ENCODE results near the gene RNF19B. TPM values are rescaled to one million over a fixed set of nuclear protein-coding genes. Genes with fewer than 3 reads are reported as not detected.

The RNF19B gene
- total and polyA plus RNA-seq, 2 of the 13 experiments (the other 11 are each of a cell fraction or from before 2014, with no cell fraction given): 15.3 to 22.5 TPM

DNA sequence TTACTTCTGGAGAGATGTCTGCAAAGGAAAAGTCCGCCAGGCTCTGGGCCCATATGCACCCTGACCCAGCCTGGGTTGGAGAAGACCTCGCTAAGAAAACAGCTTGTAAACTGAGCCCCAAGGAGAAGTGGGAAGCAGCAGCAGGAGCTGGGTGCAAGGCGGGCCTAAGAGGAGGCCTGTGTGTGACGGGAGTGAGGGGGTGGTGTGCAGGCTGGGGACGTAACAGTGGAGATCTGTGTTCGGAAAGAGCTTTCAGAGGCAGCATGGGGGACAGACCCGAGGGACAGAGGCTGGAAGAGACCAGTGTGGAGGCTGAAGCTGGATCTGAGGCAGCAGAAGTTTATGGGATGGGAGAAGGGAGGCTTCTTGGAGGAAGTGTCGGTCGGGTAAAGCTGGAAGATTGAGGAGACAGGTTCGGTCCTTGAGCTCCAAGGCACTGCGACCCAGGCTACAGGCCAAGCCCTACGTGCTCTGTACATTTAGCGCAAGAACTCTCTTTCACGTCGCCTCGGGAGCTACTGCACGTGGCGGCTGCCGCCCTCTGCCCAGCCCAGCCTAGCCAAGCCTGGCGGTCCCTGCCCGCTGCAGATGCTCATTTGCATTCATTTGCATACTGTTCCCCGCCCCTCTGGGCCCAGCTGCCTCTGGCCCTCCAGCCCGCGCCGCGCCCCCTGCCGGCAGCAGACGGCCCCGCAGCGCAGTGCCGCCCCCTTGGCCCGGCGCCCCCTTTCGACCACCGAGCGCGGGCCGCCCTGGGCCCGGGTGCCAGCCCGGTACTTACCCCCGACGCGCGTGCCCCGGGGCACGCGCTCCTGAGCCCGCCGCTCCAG lies 72.0 kb downstream of the RNF19B start (continued):
- TF ChIP-seq, protein P1, sequence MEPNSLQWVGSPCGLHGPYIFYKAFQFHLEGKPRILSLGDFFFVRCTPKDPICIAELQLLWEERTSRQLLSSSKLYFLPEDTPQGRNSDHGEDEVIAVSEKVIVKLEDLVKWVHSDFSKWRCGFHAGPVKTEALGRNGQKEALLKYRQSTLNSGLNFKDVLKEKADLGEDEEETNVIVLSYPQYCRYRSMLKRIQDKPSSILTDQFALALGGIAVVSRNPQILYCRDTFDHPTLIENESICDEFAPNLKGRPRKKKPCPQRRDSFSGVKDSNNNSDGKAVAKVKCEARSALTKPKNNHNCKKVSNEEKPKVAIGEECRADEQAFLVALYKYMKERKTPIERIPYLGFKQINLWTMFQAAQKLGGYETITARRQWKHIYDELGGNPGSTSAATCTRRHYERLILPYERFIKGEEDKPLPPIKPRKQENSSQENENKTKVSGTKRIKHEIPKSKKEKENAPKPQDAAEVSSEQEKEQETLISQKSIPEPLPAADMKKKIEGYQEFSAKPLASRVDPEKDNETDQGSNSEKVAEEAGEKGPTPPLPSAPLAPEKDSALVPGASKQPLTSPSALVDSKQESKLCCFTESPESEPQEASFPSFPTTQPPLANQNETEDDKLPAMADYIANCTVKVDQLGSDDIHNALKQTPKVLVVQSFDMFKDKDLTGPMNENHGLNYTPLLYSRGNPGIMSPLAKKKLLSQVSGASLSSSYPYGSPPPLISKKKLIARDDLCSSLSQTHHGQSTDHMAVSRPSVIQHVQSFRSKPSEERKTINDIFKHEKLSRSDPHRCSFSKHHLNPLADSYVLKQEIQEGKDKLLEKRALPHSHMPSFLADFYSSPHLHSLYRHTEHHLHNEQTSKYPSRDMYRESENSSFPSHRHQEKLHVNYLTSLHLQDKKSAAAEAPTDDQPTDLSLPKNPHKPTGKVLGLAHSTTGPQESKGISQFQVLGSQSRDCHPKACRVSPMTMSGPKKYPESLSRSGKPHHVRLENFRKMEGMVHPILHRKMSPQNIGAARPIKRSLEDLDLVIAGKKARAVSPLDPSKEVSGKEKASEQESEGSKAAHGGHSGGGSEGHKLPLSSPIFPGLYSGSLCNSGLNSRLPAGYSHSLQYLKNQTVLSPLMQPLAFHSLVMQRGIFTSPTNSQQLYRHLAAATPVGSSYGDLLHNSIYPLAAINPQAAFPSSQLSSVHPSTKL (CRISPR knock-in tag; IDR thresholded peaks at IDR 0.05): no peak
- TF ChIP-seq ZNF790 (CRISPR knock-in tag; IDR thresholded peaks at IDR 0.05; ENCODE audit: borderline replicate concordance) (no peak), GABPA (IDR thresholded peaks at IDR 0.05; ENCODE audit: low read depth, low read length) (no peak), GABPA (CRISPR knock-in tag; IDR thresholded peaks at IDR 0.05; ENCODE audit: low read depth) (no peak), FOXA3 (CRISPR knock-in tag; IDR thresholded peaks at IDR 0.05) (no peak), FOXC1 (CRISPR knock-in tag; IDR thresholded peaks at IDR 0.05; ENCODE audit: borderline replicate concordance) (no peak), BCL6 (CRISPR knock-in tag; IDR thresholded peaks at IDR 0.05) (no peak)
- TF ChIP-seq, protein P2, sequence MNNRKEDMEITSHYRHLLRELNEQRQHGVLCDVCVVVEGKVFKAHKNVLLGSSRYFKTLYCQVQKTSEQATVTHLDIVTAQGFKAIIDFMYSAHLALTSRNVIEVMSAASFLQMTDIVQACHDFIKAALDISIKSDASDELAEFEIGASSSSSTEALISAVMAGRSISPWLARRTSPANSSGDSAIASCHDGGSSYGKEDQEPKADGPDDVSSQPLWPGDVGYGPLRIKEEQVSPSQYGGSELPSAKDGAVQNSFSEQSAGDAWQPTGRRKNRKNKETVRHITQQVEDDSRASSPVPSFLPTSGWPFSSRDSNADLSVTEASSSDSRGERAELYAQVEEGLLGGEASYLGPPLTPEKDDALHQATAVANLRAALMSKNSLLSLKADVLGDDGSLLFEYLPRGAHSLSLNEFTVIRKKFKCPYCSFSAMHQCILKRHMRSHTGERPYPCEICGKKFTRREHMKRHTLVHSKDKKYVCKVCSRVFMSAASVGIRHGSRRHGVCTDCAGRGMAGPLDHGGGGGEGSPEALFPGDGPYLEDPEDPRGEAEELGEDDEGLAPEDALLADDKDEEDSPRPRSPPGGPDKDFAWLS (CRISPR knock-in tag; IDR thresholded peaks at IDR 0.05; ENCODE audit: borderline replicate concordance): no peak
- TF ChIP-seq, protein P3, sequence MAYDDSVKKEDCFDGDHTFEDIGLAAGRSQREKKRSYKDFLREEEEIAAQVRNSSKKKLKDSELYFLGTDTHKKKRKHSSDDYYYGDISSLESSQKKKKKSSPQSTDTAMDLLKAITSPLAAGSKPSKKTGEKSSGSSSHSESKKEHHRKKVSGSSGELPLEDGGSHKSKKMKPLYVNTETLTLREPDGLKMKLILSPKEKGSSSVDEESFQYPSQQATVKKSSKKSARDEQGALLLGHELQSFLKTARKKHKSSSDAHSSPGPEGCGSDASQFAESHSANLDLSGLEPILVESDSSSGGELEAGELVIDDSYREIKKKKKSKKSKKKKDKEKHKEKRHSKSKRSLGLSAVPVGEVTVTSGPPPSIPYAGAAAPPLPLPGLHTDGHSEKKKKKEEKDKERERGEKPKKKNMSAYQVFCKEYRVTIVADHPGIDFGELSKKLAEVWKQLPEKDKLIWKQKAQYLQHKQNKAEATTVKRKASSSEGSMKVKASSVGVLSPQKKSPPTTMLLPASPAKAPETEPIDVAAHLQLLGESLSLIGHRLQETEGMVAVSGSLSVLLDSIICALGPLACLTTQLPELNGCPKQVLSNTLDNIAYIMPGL (CRISPR knock-in tag; IDR thresholded peaks at IDR 0.05; ENCODE audit: borderline replicate concordance in 1 of 2, low read depth in 1 of 2): peak in 1 of 2 experiments; percentile 37; a peak in 1 of 4 replicates
- TF ChIP-seq, protein P4, sequence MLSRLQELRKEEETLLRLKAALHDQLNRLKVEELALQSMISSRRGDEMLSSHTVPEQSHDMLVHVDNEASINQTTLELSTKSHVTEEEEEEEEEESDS (CRISPR knock-in tag; IDR thresholded peaks at IDR 0.05; ENCODE audit: borderline replicate concordance): no peak
